HFF-Myc (cell line): ENCODE measurements around the gene ENOX1.
A peak's percentile ranks its signal among the peaks of the same experiment; 100 is the strongest.

Experiments used
- DNase-seq: peaks from one replicate; pipeline ENCODE4 v3.0.0-alpha.2; 2011; ENCODE audit warnings: low read depth; ENCODE audit errors: extremely low read depth
- H3K4me3 ChIP-seq: replicated peaks from 2 replicates; pipeline ENCODE4 v1.5.1; 2011; ENCODE audit warnings: low read depth, mild to moderate bottlenecking, control low read depth, low read length
- TF ChIP-seq, protein P1 (sequence below): IDR thresholded peaks from 2 replicates; pipeline ENCODE4 v1.5.1; 2012; ENCODE audit warnings: mild to moderate bottlenecking, low read depth, low read length, control low read depth; ENCODE audit errors: missing control alignments

Gene ENOX1

DNA sequence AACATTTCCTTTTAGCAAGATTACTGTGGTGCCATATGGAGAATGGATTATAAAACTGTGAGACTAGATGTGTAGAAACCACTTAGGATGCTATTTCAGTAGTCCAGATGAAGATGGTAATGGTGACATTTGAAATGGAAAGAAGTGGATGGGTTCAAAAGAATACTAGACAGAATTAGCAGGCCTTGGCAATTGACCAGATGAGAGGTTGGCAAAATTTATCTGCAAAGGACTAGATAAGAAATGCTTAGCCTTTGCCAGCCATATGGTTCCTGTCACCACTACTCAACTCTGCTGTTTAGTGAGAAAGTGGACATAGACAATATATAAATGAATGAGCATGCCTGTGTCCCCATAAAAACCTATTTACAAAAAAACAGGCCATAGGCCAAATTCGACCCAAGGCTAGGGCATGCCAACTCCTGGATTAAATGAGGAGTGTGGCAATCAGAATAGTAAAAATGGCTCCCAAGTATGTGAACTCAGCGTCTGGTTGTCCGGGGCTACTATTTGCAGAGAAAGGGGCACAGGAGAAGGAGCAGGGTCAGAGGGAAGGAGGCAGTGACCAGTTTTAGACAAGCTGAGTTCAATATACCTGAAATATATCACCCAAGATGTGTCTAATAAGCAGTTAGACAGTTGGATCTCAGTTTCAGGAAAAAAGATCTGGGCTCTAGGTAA lies 98.4 kb downstream of the ENOX1 start:
- no peak overlapping the region for H3K4me3 ChIP-seq
- TF ChIP-seq, protein P1, sequence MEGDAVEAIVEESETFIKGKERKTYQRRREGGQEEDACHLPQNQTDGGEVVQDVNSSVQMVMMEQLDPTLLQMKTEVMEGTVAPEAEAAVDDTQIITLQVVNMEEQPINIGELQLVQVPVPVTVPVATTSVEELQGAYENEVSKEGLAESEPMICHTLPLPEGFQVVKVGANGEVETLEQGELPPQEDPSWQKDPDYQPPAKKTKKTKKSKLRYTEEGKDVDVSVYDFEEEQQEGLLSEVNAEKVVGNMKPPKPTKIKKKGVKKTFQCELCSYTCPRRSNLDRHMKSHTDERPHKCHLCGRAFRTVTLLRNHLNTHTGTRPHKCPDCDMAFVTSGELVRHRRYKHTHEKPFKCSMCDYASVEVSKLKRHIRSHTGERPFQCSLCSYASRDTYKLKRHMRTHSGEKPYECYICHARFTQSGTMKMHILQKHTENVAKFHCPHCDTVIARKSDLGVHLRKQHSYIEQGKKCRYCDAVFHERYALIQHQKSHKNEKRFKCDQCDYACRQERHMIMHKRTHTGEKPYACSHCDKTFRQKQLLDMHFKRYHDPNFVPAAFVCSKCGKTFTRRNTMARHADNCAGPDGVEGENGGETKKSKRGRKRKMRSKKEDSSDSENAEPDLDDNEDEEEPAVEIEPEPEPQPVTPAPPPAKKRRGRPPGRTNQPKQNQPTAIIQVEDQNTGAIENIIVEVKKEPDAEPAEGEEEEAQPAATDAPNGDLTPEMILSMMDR = no peak
- no peak for DNase-seq

DNA sequence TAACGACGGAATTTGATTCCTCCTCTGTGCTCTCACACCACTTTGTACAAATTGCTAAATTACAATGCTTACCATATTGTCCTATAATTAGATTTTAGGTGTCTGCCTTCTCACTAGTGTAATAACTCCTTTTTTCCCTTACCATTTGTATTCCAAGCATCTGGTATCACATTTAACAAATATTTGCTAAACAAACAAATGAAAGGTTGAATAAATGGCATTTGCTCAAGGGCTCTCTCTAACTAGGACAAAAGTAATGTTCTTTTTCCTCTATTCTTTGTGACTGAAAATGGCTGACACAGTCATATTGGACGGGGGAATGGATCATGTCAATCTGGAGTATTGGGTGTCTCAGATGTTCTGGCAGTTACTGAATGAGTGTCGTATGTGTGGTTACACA lies 99.7 kb downstream of the ENOX1 start:
- TF ChIP-seq, protein P1 = no peak
- DNase-seq = no peak
- H3K4me3 ChIP-seq = no peak overlapping the region

DNA sequence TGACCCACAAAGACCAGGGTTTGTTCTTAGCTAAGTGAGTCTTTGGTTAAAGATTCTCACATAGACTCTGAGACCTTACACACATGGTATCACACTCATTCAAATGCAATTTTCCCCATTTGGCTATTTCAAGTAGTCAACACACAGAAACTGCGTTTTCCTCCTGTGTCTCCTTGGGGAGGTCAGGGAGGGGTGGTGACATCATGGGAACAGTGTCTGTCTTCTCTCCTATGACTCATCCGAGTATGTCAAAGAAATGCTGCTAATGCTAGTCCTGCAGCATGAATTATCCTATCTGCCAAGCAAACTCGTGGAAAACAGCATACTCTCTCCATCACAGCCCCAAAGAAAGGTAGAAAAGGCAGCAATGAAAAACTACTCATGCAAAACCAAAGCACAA lies 100.2 kb downstream of the ENOX1 start:
- no peak overlapping the region for H3K4me3 ChIP-seq
- TF ChIP-seq, protein P1 = no peak
- peak; percentile 46 for DNase-seq

DNA sequence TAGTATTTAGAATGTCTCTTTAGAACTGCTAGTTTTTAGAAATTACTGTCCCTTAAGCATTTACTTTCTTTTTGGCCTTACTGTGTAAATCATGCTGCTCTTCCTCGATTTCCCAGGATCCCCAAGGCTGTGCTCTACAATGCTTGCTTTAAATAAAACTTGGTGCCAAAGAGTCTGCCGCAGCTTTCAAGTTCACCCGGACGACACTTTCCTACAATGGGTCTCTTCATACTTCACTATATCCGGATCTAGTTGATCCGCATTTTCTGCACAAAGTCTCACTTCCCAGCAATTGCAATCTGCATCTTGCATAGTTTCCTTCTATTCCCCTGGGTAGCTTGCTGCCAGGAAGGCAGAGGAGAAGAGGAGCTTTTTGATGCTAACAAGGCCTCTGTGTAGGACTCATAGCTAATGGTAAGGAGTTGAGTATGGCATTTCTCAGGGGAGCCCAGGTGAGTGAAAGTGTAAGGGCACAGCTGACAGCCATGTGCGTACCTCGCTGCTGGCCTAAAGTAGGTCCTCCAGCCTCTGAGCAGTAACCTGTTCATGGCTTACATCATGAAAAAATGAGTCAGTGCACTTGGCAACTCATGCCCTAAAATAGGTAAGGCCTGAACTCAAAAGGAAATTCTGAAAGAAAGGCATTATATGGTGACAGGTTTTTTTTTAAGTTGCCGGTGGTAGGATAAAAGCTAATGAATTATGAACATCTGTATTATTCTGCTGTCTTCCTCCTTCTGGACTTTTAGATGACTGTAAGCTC lies 101.6 kb downstream of the ENOX1 start:
- no peak overlapping the region for H3K4me3 ChIP-seq
- DNase-seq = no peak
- TF ChIP-seq, protein P1 = no peak

DNA sequence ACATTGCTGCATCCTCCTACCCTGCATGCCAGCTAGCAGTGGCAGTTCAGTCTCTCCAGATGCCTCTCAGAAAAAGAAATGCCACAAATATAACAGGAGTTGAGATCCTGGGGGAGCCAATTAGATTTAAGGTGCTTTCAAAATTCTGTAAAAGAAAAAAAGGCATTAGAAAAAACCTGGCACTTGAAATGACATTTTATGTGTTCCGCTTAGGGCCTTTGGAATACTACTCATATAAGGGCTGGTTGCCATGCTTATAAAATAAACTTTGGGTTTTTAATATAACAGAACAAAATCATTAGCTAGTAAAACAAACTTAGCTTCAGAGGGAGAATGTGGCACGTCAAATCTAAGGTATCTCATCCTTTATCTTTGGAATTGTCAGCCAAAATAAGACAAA lies 104.1 kb downstream of the ENOX1 start:
- no peak for DNase-seq
- TF ChIP-seq, protein P1 = no peak
- H3K4me3 ChIP-seq = no peak overlapping the region

DNA sequence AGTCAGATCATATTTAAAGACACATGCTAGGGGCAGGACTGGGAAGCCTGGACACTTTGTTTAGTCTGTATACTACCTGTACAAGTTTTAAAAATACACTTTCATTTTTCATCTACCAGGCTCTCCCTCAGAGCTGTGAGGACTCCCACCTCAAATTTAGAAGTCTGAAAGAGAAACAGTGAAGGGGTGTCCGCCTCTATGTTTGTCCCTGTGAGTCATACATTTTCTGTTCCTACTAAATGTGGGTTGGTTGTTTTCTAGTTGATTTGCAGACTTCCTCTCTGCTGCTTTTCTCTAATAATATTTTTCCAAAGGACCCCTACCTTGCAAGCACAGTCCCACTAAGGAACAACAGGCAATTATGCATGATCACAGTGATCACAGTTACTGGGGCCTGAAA lies 110.5 kb downstream of the ENOX1 start:
- H3K4me3 ChIP-seq = no peak overlapping the region
- TF ChIP-seq, protein P1 = no peak
- no peak for DNase-seq
